DOHH2 (cell line): ENCODE results near the gene SHLD1.

ENCODE experiments used
- H3F3A ChIP-seq: fragments of 200-600 bp; sonication (generic), shearing (Covaris generic); 2 replicates; pipeline ENCODE4 v1.6.0; 2016; ENCODE audit warnings: antibody characterized with exemption, mild to moderate bottlenecking; ENCODE audit not compliant: control insufficient read depth, insufficient read depth
- H3K27ac ChIP-seq: fragments of 200-600 bp; sonication (generic); 2 replicates; pipeline ENCODE4 v1.5.1; 2014; ENCODE audit warnings: low read depth, mild to moderate bottlenecking, low read length, moderate library complexity
- H3K27me3 ChIP-seq: fragments of 200-600 bp; sonication (generic); 2 replicates; pipeline ENCODE4 v1.6.1; 2014; ENCODE audit warnings: mild to moderate bottlenecking, low read length, mixed read lengths; ENCODE audit not compliant: control insufficient read depth
- H3K36me3 ChIP-seq: fragments of 200-600 bp; sonication (generic); 2 replicates; pipeline ENCODE4 v1.6.1; 2014; ENCODE audit warnings: mild to moderate bottlenecking, low read length, moderate library complexity, mixed read lengths; ENCODE audit not compliant: control insufficient read depth
- H3K4me1 ChIP-seq: fragments of 200-600 bp; sonication (generic); 2 replicates; pipeline ENCODE4 v1.6.1; 2014; ENCODE audit warnings: mild to moderate bottlenecking, low read length, mixed read lengths; ENCODE audit not compliant: control insufficient read depth
- H3K4me2 ChIP-seq: fragments of 200-600 bp; sonication (generic); 2 replicates; pipeline ENCODE4 v1.6.0; 2014; ENCODE audit warnings: mild to moderate bottlenecking, low read length, moderate library complexity
- H3K4me3 ChIP-seq: fragments of 200-600 bp; sonication (generic); 2 replicates; pipeline ENCODE4 v1.5.1; 2014; ENCODE audit warnings: mild to moderate bottlenecking, low read length, mixed read lengths
- H3K79me2 ChIP-seq: fragments of 200-600 bp; sonication (generic); 2 replicates; pipeline ENCODE4 v1.6.1; 2014; ENCODE audit warnings: mild to moderate bottlenecking, low read length, mixed read lengths; ENCODE audit not compliant: control insufficient read depth
- H3K9me2 ChIP-seq: fragments of 200-600 bp; sonication (generic); replicated peaks from 2 replicates; pipeline ENCODE4 v1.6.1; 2014; ENCODE audit warnings: mild to moderate bottlenecking, low read length, mixed read lengths; ENCODE audit not compliant: control insufficient read depth
- H3K9me3 ChIP-seq: fragments of 200-600 bp; sonication (generic); 2 replicates; pipeline ENCODE4 v1.6.1; 2014; ENCODE audit warnings: antibody characterized with exemption, low read length, mixed read lengths; ENCODE audit not compliant: control insufficient read depth, insufficient read depth
- H4K20me1 ChIP-seq: fragments of 200-600 bp; sonication (generic); 2 replicates; pipeline ENCODE4 v1.6.0; 2014; ENCODE audit warnings: low read depth, mild to moderate bottlenecking, antibody characterized with exemption, low read length, moderate library complexity; ENCODE audit not compliant: control insufficient read depth, insufficient read depth
- CTCF ChIP-seq: fragments of 200-600 bp; sonication (generic); IDR thresholded peaks from one replicate; pipeline ENCODE4 v1.5.1; 2014; ENCODE audit warnings: antibody characterized with exemption, mild to moderate bottlenecking, low read depth, low read length; ENCODE audit not compliant: poor library complexity, severe bottlenecking
- EZH2phosphoT487 ChIP-seq: fragments of 200-600 bp; sonication (generic); IDR thresholded peaks from 2 replicates; pipeline ENCODE4 v1.6.1; 2017; ENCODE audit warnings: borderline replicate concordance, mild to moderate bottlenecking, antibody characterized with exemption, low read length, moderate library complexity, mixed read lengths

Gene SHLD1

GRCh38 chr20:5825130-5825719 lies 75.0 kb downstream of the SHLD1 start:
- H3K9me3 ChIP-seq: no peaks in the 10 kb centered on the region
- no peak overlapping the region for H3K4me3 ChIP-seq
- H3K27me3 ChIP-seq: no peaks in the 10 kb centered on the region
- H3K79me2 ChIP-seq: no peaks in the 10 kb centered on the region
- no peaks in the 10 kb centered on the region for H3K36me3 ChIP-seq
- H3K4me1 ChIP-seq: peaks cover 13% of the 10 kb centered on the region
- no peaks in the 10 kb centered on the region for H3K9me2 ChIP-seq
- H3K4me2 ChIP-seq: no peak overlapping the region
- no peak overlapping the region for H3K27ac ChIP-seq
- H3F3A ChIP-seq: no peaks in the 10 kb centered on the region
- no peaks in the 10 kb centered on the region for H4K20me1 ChIP-seq
- TF ChIP-seq CTCF (no peak), EZH2phosphoT487 (no peak)

- TF ChIP-seq EZH2phosphoT487 (no peak), CTCF (no peak)
Observed at GRCh38 chr20:5827098-5827853, 77.1 kb downstream of the SHLD1 start.

GRCh38 chr20:5827861-5828260 lies 77.7 kb downstream of the SHLD1 start:
- Histone ChIP-seq H3K27me3 (no peaks in the 10 kb centered on the region), H3F3A (no peaks in the 10 kb centered on the region), H3K9me2 (no peaks in the 10 kb centered on the region), H3K36me3 (no peaks in the 10 kb centered on the region), H3K4me3 (no peak overlapping the region), H3K4me2 (no peak overlapping the region), H3K4me1 (peaks cover 3% of the 10 kb centered on the region), H4K20me1 (no peaks in the 10 kb centered on the region), H3K9me3 (no peaks in the 10 kb centered on the region), H3K79me2 (no peaks in the 10 kb centered on the region), H3K27ac (no peak overlapping the region)
- TF ChIP-seq EZH2phosphoT487 (no peak), CTCF (no peak)

More at GRCh38 chr20:5827098-5827853, 77.1 kb downstream of the SHLD1 start:
- Histone ChIP-seq H3F3A (no peaks in the 10 kb centered on the region), H3K27ac (no peak overlapping the region), H3K4me3 (no peak overlapping the region), H3K9me3 (no peaks in the 10 kb centered on the region), H3K27me3 (no peaks in the 10 kb centered on the region), H3K4me2 (no peak overlapping the region), H3K4me1 (peaks cover 8% of the 10 kb centered on the region), H3K79me2 (no peaks in the 10 kb centered on the region), H3K36me3 (no peaks in the 10 kb centered on the region), H4K20me1 (no peaks in the 10 kb centered on the region), H3K9me2 (no peaks in the 10 kb centered on the region)
